Activated CD4-positive, alpha-beta T cell treated with anti-CD3 and anti-CD28 coated beads for 4 hours (primary cell): Measurements from ENCODE around the gene ABCC4.
A peak's percentile ranks its signal among the peaks of the same experiment; 100 is the strongest.
"Not testable (repeated sequence)": the region's sequence is repeated elsewhere in the genome, so short reads cannot be mapped to it uniquely, and the experiment has no call there.

ENCODE experiments used
- DNase-seq, 2 donors: peaks; one replicate each; pipeline ENCODE4 v3.0.0-alpha.2; 2020

ABCC4 gene

DNA sequence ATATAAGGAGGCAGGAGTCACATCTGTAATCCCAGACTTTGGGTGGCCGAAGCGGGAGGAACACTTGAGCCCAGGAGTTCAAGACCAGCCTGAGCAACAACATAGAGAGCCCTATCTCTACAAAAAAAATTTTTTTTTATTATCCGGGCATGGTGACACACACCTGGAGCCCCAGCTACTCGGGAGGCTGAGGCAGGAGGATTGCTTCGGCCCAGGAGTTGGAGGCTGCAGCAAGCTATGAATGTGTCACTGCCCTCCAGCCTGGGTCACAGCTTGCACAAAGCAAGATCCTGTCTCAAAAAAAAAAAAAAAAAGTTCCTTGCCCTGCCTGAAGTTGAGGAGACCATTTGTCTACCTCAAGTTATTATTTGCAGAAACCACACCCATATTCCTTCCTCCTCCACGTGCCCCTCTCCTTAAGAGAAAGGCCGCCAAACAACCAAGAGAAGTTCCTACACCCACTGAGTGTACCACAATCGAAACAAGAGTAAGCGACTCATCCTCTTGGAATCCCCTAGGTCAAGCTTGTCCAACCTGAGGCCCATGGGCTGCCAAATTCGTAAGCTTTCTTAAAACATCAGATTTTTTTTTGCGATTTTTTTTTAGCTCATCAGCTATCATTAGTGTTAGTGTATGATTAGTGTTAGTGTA, 2.2 kb downstream of the ABCC4 start:
- DNase-seq: no peak

GRCh38 chr13:95298169-95298965, 2.9 kb downstream of the ABCC4 start:
- no peak for DNase-seq

GRCh38 chr13:95296326-95296925, 4.8 kb downstream of the ABCC4 start:
- peak; percentile 9 to 13 for DNase-seq

- DNase-seq: no peak
Observed at GRCh38 chr13:95295026-95295425, 6.2 kb downstream of the ABCC4 start.

GRCh38 chr13:95292622-95293021, 8.6 kb downstream of the ABCC4 start:
- DNase-seq: no peak

- DNase-seq: not testable (repeated sequence)
Observed at GRCh38 chr13:95289901-95290300, 11.3 kb downstream of the ABCC4 start.

GRCh38 chr13:95289020-95289444, 12.2 kb downstream of the ABCC4 start:
- DNase-seq: no peak

DNA sequence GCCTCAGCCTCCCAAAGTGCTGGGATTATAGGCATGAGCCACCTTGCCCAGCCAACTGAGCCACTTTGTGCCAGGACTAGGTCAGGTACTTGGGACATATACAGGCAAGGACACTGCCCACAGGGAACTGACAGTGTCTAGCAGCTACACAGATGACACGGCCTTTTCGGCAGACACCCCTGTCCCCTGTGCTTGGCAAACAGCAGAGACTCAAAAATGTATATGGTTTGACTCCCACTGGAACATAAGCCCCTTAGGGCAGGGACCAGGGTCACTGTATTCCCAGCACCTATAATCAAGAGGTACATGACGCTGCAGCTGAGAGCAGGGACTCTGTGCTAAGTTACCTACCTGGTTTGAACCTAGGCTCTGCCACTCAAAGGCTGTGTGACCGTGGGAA, 16.8 kb downstream of the ABCC4 start:
- DNase-seq: no peak

DNA sequence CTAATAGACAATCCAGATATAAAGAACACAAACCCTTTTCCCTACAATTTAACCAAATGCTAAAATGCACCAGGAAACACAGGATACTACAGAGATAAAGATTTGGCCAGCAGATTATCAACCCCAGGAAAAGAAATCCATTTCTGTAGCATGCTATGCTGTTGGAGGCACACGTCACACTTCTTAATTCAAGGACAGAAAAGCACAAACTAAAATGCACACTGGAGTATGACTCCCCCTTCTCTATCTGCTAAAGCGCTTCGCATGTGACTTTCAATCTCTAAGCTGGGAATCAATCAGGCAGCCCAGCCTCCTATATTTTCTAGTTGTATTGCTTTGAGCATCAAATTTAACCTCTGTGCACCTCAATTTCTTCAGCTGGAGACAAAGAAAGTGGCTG, 22.2 kb downstream of the ABCC4 start:
- DNase-seq: no peak

GRCh38 chr13:95276037-95276505, 25.2 kb downstream of the ABCC4 start:
- DNase-seq: no peak

GRCh38 chr13:95275322-95276036, 25.8 kb downstream of the ABCC4 start:
- DNase-seq: no peak

DNA sequence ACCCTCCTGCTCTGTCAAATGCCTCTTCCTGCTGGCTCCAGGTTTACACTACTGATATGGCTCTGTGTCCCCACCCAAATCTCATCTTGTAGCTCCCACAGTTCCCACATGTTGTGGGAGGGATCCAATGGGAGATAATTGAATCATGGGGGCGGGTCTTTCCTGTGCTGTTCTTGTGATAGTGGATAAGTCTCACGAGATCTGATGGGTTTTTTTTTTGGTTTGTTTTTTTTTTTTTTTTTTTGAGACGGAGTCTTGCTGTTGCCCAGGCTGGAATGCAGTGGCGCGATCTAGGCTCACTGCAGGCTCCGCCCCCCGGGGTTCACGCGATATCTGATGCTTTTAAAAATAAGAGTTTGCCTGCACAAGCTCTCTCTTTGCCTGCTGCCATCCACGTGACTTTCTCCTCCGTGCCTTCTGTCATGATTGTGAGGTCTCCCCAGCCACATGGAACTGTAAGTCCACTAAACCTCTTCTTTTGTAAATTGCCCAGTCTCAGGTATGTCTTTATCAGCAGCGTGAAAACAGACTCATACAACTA, 27.6 kb downstream of the ABCC4 start:
- DNase-seq: not testable (repeated sequence)

DNA sequence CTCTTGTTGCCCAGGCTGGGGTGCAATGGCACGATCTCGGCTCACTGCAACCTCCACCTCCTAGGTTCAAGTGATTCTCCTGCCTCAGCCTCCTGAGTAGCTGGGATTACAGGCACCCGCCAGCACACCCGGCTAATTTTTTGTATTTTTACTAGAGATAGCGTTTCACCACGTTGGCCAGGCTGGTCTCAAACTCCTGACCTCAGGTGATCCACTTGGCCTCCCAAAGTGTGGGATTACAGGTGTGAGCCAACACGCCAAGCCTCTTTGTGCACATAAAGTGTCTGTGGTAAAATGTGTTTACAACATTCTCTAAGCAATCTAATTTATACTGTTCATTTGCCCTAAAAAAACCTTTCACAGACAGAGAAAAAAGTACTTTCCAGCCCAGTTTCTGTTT, 29.2 kb downstream of the ABCC4 start:
- not testable (repeated sequence) for DNase-seq

DNA sequence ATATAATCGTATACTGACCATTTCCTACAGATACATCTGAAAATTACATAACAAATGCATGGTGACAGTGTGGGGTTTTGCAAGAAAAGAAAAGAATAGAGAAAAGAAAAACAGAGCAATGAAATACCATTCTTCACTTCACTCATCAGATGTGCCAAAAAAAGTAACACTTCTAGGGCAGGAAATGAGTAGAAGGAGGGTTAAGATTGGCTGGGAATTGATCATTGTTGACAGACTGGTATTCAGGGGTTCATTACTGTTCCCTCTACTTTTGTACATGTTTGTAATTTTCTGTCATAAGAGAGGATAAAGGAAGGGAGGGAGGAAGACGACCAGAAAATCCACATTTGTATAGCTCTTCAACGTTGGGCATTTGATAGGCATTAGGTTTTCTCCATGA, 31.5 kb downstream of the ABCC4 start:
- no peak for DNase-seq

- DNase-seq: not testable (repeated sequence)
Observed at GRCh38 chr13:95268343-95269065, 32.7 kb downstream of the ABCC4 start.

DNA sequence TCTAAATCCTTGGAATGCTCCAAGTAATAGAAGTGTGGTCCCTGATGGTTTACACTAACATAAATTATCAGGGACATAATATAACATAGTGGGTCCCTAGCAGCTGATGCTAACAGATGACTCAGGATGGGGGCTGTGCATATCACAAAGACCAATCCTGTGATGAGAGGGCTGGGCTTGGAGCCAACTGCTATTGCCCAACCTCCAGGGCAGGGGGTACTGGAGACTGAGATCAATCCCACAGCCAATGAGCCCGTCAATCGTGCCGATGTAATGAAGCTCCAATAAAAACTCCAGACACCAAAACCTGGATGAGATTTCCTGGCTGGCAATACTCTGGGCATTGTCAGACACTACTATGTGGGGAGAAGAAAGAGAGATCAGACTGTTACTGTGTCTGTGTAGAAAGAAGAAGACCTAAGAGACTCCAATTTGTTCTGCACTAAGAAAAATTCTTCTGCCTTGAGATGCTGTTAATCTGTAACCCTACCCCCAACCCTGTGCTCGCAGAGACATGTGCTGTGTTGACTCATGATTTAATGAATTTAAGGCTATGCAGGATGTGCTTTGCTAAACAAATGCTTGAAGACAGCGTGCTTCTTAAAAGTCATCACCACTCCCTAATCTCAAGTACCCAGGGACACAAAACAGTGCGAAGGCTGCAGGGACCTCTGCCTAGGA, 33.4 kb downstream of the ABCC4 start:
- no peak for DNase-seq

DNA sequence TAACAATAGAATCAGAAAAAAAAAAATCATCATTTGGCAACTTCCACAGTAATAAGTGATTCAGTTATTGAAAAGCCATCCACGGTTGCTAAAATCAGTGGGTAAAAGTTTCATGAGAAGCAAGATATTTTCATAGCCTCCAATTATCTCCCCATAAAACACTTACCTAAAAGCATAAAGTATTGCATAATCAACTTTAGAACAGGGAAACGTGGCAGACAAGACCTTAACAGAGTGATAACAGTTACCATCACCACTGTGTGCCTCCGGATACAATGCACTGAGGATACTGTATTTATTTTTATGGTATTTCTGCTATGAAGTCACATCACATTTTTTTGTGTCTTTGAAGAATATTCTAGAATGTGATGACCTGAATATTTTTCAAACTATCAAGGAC, 37.0 kb downstream of the ABCC4 start:
- no peak for DNase-seq

GRCh38 chr13:95262837-95263384, 38.3 kb downstream of the ABCC4 start:
- DNase-seq: no peak

- DNase-seq: no peak
Observed at GRCh38 chr13:95261956-95262355, 39.3 kb downstream of the ABCC4 start.

GRCh38 chr13:95260031-95260525, 41.2 kb downstream of the ABCC4 start:
- DNase-seq: no peak

DNA sequence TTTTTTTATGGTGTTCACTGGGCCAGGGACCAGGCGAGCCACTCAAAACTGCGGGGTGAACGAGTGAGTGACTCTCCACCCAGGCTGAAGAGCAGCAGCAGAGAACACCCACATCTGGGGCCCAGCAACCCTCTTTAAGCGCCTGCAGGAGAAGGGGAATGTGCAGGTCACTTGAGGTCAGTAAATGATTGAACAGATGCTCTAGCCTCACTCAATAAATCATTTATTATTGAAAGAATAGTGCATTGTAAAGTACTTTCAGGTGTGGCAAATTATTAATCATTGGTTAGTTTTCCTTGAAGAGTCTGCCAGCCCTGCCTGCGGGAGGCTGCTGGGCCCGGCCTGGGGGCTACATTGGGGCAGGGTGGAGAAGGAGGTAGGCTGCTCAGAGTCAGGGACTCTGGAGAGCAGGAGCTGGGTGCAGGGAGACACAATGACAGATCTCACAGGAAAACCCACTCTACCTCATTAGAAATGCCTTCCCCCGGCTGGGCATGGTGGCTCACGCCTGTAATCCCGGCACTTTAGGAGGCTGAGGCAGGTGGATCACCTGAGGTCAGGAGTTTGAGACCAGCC, 42.5 kb downstream of the ABCC4 start:
- DNase-seq: no peak
